Measurements from ENCODE around the gene SLC16A8. TPM values are rescaled to one million over a fixed set of nuclear protein-coding genes. Genes with fewer than 3 reads are reported as not detected.

The SLC16A8 gene
- total RNA-seq, 4 donors from 2014 or later, result 1.4 TPM; not detected in 3

DNA sequence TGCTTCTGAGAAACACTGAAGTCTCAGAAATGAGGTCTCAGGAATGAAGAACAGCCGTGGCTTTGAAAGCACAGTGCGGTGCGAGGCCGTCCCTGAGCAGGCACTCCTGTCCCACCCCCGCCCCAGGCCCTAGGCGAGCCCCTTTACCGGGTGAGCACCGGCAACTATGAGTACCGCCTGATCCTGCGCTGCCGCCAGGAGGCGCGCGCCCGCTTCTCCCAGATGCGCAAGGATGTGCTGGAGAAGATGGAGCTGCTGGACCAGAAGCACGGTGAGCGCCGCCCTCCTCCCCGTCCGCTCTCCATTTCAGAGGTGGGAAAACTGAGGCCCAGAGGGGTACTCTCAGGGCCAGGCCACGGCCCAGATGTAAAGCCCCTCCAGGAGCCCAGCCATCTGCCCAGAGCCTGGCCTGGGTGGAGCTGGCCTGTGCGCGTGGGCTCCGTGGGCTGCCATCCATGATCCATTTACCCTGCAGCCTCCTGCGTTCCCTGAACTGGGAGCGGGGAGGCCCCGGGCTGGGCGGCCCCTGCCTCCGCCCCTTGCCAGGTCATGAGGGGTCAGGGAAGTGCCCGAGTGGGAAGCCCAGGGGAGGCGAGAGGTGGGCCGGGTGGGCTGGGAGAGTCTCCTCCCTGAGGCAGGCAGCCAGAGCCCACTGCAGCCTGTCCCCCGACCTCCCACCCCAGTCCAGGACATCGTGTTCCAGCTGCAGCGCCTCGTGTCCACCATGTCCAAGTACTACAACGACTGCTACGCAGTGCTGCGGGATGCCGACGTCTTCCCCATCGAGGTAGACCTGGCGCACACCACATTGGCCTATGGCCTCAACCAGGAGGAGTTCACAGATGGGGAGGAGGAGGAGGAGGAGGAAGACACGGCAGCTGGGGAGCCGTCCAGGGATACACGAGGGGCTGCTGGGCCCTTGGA, 9.5 kb downstream of the SLC16A8 start:
- intact Hi-C loops (cut with DNase I; ENCODE audit: low total_unique reads), result no loop called here
- DNase-seq, result no peak
- Histone ChIP-seq H3K36me3 (no peaks in the 10 kb centered on the region), H3K4me1 (no peaks in the 10 kb centered on the region), H3K9me3 (no peaks in the 10 kb centered on the region), H3K4me3 (no peak overlapping the region), H3K27ac (no peak overlapping the region), H3K27me3 (no peaks in the 10 kb centered on the region)
- TF ChIP-seq, protein P1, sequence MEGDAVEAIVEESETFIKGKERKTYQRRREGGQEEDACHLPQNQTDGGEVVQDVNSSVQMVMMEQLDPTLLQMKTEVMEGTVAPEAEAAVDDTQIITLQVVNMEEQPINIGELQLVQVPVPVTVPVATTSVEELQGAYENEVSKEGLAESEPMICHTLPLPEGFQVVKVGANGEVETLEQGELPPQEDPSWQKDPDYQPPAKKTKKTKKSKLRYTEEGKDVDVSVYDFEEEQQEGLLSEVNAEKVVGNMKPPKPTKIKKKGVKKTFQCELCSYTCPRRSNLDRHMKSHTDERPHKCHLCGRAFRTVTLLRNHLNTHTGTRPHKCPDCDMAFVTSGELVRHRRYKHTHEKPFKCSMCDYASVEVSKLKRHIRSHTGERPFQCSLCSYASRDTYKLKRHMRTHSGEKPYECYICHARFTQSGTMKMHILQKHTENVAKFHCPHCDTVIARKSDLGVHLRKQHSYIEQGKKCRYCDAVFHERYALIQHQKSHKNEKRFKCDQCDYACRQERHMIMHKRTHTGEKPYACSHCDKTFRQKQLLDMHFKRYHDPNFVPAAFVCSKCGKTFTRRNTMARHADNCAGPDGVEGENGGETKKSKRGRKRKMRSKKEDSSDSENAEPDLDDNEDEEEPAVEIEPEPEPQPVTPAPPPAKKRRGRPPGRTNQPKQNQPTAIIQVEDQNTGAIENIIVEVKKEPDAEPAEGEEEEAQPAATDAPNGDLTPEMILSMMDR (IDR thresholded peaks at IDR 0.05), result peak in 1 of 4 experiments; percentile 16
- TF ChIP-seq POLR2A (IDR thresholded peaks at IDR 0.05), result no peak

DNA sequence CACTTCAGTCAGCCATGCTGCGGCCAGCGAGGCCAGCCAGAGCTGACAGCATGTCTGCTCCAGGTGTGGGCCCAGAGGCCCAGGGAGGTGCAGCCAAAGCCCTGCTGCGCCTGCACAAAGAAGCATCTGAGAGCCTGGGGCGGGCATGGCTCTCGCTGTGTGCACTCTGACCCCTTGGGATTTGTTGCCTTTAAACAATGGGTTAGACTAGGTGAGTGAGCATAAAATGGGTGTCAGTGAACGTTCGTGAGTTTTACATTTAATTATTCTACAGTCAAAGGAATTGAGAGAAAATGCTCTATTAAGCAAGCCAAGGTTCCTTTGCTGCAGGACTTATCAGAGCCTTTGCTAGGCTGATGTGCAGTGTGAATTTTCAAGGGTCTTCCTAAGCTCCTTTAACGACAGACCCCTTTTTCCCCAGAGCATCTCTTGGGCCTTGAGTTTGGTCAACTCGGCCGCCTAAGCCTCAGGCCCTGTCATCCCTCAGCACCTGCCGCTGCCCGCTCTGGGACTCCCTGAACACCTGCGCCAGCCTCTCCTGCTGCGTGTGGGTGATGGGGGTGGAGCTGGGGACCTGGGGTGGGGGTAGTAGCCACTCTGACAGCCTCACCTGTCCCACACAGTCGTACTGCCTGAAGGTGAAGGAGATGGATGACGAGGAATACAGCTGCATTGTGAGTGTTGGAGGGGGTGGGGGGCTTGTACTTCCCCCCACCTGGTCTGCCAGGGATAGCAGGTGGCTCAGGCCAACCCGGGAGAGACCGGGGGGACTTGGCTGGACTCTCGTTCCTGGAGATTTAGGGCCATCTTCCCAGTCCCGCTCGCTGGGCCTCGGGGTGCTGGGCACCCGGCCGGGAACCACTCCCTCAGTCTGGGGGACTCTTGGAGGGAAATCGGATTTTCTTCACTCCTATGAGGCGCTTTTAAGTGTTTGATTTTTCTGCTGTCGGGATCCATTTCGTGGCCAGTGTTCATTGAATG, 10.5 kb downstream of the SLC16A8 start:
- DNase-seq, result no peak
- intact Hi-C loops (cut with DNase I; ENCODE audit: low total_unique reads), result no loop called here
- H3K4me1 ChIP-seq, result no peaks in the 10 kb centered on the region

DNA sequence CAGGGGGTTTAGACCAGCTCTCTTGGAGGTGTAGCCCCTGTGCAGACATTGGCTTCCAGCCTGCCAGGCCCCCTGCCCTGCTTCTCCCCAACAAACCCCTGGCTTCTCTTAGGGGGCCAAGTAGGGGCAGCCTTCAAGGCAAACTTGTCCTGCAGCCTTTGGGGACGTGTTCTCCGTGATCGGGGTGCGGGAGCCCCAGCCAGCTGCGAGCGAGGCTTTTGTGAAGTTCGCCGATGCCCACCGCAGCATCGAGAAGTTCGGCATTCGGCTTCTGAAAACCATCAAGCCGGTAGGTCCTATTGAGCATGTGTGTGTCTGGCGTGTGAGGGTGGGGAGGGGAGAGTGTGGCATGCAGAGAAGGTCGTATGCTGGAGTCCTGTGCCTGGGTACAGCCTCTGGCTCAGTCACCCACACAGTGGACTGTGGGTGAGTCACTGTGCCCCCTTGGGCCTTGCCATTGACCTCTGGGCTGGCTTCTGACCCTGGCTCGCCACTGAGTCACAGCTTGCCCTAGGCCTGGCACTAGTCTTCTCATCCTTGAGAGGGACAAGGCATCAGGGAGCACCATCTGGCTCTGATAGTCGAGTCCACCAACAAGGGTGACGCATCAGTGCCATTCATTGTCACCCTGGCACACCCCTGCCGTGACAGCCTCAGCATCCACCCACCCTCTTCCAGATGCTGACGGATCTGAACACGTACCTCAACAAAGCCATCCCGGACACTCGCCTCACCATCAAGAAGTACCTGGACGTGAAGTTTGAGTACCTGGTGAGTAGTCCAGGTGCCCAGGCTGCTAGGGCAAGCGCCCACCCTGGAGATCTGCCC, 11.4 kb downstream of the SLC16A8 start:
- Histone ChIP-seq H3K4me1 (no peaks in the 10 kb centered on the region), H3K27me3 (no peaks in the 10 kb centered on the region), H3K4me3 (no peak overlapping the region), H3K36me3 (no peaks in the 10 kb centered on the region), H3K9me3 (no peaks in the 10 kb centered on the region), H3K27ac (no peak overlapping the region)
- TF ChIP-seq, protein P1 (IDR thresholded peaks at IDR 0.05), result no peak
- TF ChIP-seq POLR2A (IDR thresholded peaks at IDR 0.05), result no peak
- intact Hi-C loops (cut with DNase I; ENCODE audit: low total_unique reads), result no loop called here
- DNase-seq, result no peak

More for the DNA sequence above, 10.5 kb downstream of the SLC16A8 start:
- Histone ChIP-seq H3K27ac (no peak overlapping the region), H3K9me3 (no peaks in the 10 kb centered on the region), H3K27me3 (no peaks in the 10 kb centered on the region), H3K4me3 (no peak overlapping the region), H3K36me3 (no peaks in the 10 kb centered on the region)
- TF ChIP-seq, protein P1 (IDR thresholded peaks at IDR 0.05), result no peak
- TF ChIP-seq POLR2A (IDR thresholded peaks at IDR 0.05), result no peak

DNA sequence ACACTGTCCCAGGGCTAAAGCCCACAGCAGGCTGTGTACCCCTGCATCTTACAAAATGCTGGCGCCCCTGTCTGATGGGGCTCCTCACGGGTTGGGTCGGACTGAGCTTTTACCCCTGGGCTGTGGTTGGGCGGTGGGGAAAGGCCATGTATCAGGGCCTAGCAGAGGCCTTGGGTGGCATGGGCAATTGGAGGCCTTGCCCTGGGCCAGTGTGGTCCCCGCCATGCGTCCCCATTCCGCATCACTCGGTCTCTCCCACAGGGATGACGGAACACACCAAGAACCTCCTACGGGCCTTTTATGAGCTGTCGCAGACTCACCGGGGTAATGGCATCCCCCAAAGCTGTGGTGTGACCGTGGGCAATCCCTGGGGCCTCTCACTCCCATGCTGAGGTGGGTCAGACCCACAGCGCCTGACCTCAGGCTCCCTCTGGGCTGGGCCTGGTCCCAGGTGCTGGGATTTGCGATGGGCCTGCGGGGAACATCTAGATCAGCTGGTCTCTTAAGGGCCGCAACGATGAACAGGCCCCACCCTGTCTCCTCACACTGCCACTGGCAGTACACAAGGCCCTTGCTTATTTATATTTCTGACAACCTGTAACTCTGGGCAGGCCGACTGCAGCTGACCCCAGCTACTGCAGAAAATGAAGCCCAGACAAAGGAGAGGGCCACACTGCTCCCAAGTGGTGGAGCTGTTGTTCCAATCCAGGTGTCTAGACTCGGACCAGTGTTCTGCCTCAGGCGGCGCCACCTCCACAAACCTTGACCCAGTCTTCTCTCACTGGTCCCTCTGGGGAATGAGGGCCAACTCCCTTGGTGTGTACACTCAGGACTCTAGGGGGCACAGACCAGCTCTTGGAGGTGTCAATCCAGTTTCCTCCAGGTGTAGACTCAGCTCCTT, 12.3 kb downstream of the SLC16A8 start:
- Histone ChIP-seq H3K9me3 (no peaks in the 10 kb centered on the region), H3K4me1 (no peaks in the 10 kb centered on the region), H3K27me3 (no peaks in the 10 kb centered on the region), H3K36me3 (no peaks in the 10 kb centered on the region), H3K4me3 (no peak overlapping the region), H3K27ac (no peak overlapping the region)
- TF ChIP-seq POLR2A (IDR thresholded peaks at IDR 0.05), result no peak
- TF ChIP-seq, protein P1 (IDR thresholded peaks at IDR 0.05), result no peak
- no peak for DNase-seq
- intact Hi-C loops (cut with DNase I; ENCODE audit: low total_unique reads), result no loop called here

Data from uterus (tissue), 4 donors.